HCT116 (cell line): ENCODE results near the gene ACD. TPM values are rescaled to one million over a fixed set of nuclear protein-coding genes. Genes with fewer than 3 reads are reported as not detected.

Experiments used
- ATAC-seq: fragments of 200-7000 bp; cut with Tn5 transposase; 2 replicates; pipeline ENCODE4 v1.9.1; 2020; ENCODE audit warnings: mild to moderate bottlenecking, moderate library complexity
- BruUV-seq: library from RNA; stranded (reverse); fragments of 400-500 nt; replicated peaks from 2 replicates; lab custom pipeline; 2021; lab: Mats Ljungman, UMichigan
- CTCF ChIA-PET: fragments of 300-600 bp; sonication (Branson Sonifier 250); formaldehyde crosslinking; loops from one replicate; lab custom pipeline; 2021; ENCODE audit warnings: antibody characterized with exemption; lab: Charles Lee
- POLR2A ChIA-PET: fragments of 300-600, 350-600 bp; sonication (Branson Sonifier 250); formaldehyde crosslinking; loops from one replicate; lab custom pipeline; 2021; ENCODE audit warnings: antibody characterized with exemption; lab: Charles Lee
- RAD21 ChIA-PET, 2 experiments: fragments of 300-600 bp; sonication (Branson Sonifier 250); formaldehyde crosslinking; loops; one replicate each; lab custom pipeline; 2023; ENCODE audit warnings: low total read pairs in 2 of 2; ENCODE audit not compliant: uncharacterized antibody in 2 of 2, unreplicated experiment in 2 of 2, low non-redundant PET in 1 of 2; lab: Charles Lee
- DNase-seq: peaks from one replicate; pipeline ENCODE4 v3.0.0-alpha.2; 2010; ENCODE audit warnings: low read depth, low spot score
- H2AFZ ChIP-seq: fragments of 200-600 bp; shearing (Covaris generic), sonication (generic); 2 replicates; pipeline ENCODE4 v1.6.1; 2017; ENCODE audit warnings: low read depth, mixed run types, mixed read lengths, antibody characterized with exemption, low read length; ENCODE audit not compliant: poor library complexity, severe bottlenecking
- H3K27ac ChIP-seq: 2 replicates; pipeline ENCODE4 v1.5.1; 2012; ENCODE audit warnings: low read depth, low read length
- H3K27me3 ChIP-seq: fragments of 200-600 bp; sonication (generic); 2 replicates; pipeline ENCODE4 v1.6.1; 2016; ENCODE audit warnings: mixed run types, low read length, mixed read lengths; ENCODE audit not compliant: insufficient read depth
- H3K36me3 ChIP-seq, 2 experiments: fragments of 200-500 bp in 1 of 2; fragments of 200-600 bp in 1 of 2; sonication (Bioruptor generic) in 1 of 2; sonication (generic) in 1 of 2; 2 replicates each; pipeline versions ENCODE4 v1.5.1 to v1.6.1; 2014 to 2016; ENCODE audit warnings: low read length in 2 of 2, inconsistent platforms in 1 of 2, mixed read lengths in 1 of 2, mixed run types in 1 of 2; ENCODE audit not compliant: insufficient read depth in 2 of 2, control insufficient read depth in 1 of 2
- H3K4me1 ChIP-seq, 2 experiments: fragments of 200-600 bp in 1 of 2; sonication (generic) in 1 of 2; 2 replicates each; pipeline versions ENCODE4 v1.5.1 to v1.6.1; 2012 to 2017; ENCODE audit warnings: low read length in 2 of 2, inconsistent platforms in 1 of 2, mild to moderate bottlenecking in 1 of 2, mixed read lengths in 1 of 2, mixed run types in 1 of 2, moderate library complexity in 1 of 2; ENCODE audit not compliant: insufficient read depth in 2 of 2, control insufficient read depth in 1 of 2
- H3K4me2 ChIP-seq: fragments of 200-600 bp; sonication (generic); 2 replicates; pipeline ENCODE4 v1.6.1; 2017; ENCODE audit warnings: mixed run types, low read length, mixed read lengths
- H3K4me3 ChIP-seq, 2 experiments: fragments of 200-600 bp in 1 of 2; sonication (generic) in 1 of 2; replicated peaks in 1 of 2; 2 replicates each; pipeline ENCODE4 v1.5.1; 2011 to 2016; ENCODE audit warnings: low read length in 2 of 2, control low read depth in 1 of 2, low read depth in 1 of 2, mild to moderate bottlenecking in 1 of 2, mixed read lengths in 1 of 2, mixed run types in 1 of 2
- H3K79me2 ChIP-seq: fragments of 200-600 bp; sonication (generic); 2 replicates; pipeline ENCODE4 v1.6.1; 2017; ENCODE audit warnings: mild to moderate bottlenecking, mixed run types, low read length, moderate library complexity, mixed read lengths; ENCODE audit not compliant: insufficient read depth
- H3K9ac ChIP-seq: fragments of 200-600 bp; sonication (generic); 2 replicates; pipeline ENCODE4 v1.6.1; 2016; ENCODE audit warnings: low read length, mixed read lengths
- H3K9me2 ChIP-seq: fragments of 200-600 bp; sonication (generic), shearing (Covaris generic); 2 replicates; pipeline ENCODE4 v1.6.1; 2017; ENCODE audit warnings: mixed run types, mild to moderate bottlenecking, moderate library complexity; ENCODE audit not compliant: insufficient read depth
- H3K9me3 ChIP-seq, 2 experiments: fragments of 200-500 bp in 1 of 2; fragments of 200-600 bp in 1 of 2; sonication (Bioruptor generic) in 1 of 2; sonication (generic) in 1 of 2; 2 replicates each; pipeline ENCODE4 v1.6.1; 2014 to 2017; ENCODE audit warnings: low read length in 2 of 2, mixed read lengths in 2 of 2, inconsistent platforms in 1 of 2, low read depth in 1 of 2, mild to moderate bottlenecking in 1 of 2, mixed run types in 1 of 2, moderate library complexity in 1 of 2; ENCODE audit not compliant: control insufficient read depth in 1 of 2, insufficient read depth in 1 of 2
- H4K20me1 ChIP-seq: fragments of 200-600 bp; sonication (generic), shearing (Covaris generic); 2 replicates; pipeline ENCODE4 v1.6.1; 2017; ENCODE audit warnings: mixed run types, mild to moderate bottlenecking, moderate library complexity; ENCODE audit not compliant: insufficient read depth
- EGR1 ChIP-seq: IDR thresholded peaks from 2 replicates; pipeline ENCODE4 v1.6.1; 2012; ENCODE audit warnings: low read depth
- ELF1 ChIP-seq: IDR thresholded peaks from 2 replicates; pipeline ENCODE4 v1.6.1; 2012; ENCODE audit warnings: low read depth, borderline replicate concordance
- EZH2 ChIP-seq: fragments of 200-600 bp; sonication (generic); IDR thresholded peaks from 2 replicates; pipeline ENCODE4 v1.6.1; 2017; ENCODE audit warnings: antibody characterized with exemption, mixed run types
- FOSL1 ChIP-seq: IDR thresholded peaks from 2 replicates; pipeline ENCODE4 v1.6.1; 2012; ENCODE audit warnings: low read depth
- JUND ChIP-seq: IDR thresholded peaks from 2 replicates; pipeline ENCODE4 v1.6.1; 2012
- POLR2A ChIP-seq: IDR thresholded peaks from 2 replicates; pipeline ENCODE4 v1.7.0; 2011; ENCODE audit warnings: borderline replicate concordance; ENCODE audit not compliant: insufficient read depth, insufficient read length; ENCODE audit errors: extremely low read depth
- SP1 ChIP-seq: IDR thresholded peaks from 2 replicates; pipeline ENCODE4 v1.6.1; 2012; ENCODE audit warnings: low read depth
- ZBTB33 ChIP-seq: IDR thresholded peaks from 2 replicates; pipeline ENCODE4 v1.6.1; 2011; ENCODE audit warnings: mild to moderate bottlenecking, low read length, moderate library complexity; ENCODE audit not compliant: insufficient replicate concordance; ENCODE audit errors: extremely low read depth
- ZFX ChIP-seq: fragments of 450-650 bp; IDR thresholded peaks from 2 replicates; pipeline ENCODE4 v1.6.1; 2017
- ZNF274 ChIP-seq: fragments of 200-500 bp; sonication (Bioruptor generic); IDR thresholded peaks from 2 replicates; pipeline ENCODE4 v1.6.1; 2014; ENCODE audit warnings: mild to moderate bottlenecking, low read depth, low read length, inconsistent platforms
- intact Hi-C: fragments of 100-400 bp; cut with micrococcal nuclease; formaldehyde crosslinking; loops from 2 replicates; pipeline ENCODE4 v1.10.0; 2022
- total RNA-seq: library from RNA; stranded (reverse); gene quantifications from one replicate; pipeline ENCODE4 v1.2.1, GENCODE V29; 2021; ENCODE audit not compliant: unreplicated experiment
- TF ChIP-seq, protein P1 (sequence below): IDR thresholded peaks from 2 replicates; pipeline ENCODE4 v1.6.1; 2012
- TF ChIP-seq, protein P2 (sequence below), 3 experiments: fragments of 200-600 bp in 1 of 3; sonication (generic) in 1 of 3; IDR thresholded peaks in 2 of 3; conservative IDR thresholded peaks in 1 of 3; 2 replicates each; pipeline ENCODE4 v1.5.1; 2012 to 2017; ENCODE audit warnings: low read depth in 2 of 3, low read length in 2 of 3, antibody characterized with exemption in 1 of 3, borderline replicate concordance in 1 of 3, control low read depth in 1 of 3, mild to moderate bottlenecking in 1 of 3, mixed read lengths in 1 of 3, mixed run types in 1 of 3, moderate library complexity in 1 of 3; ENCODE audit not compliant: insufficient read depth in 1 of 3

Gene ACD
- total RNA-seq, 1 experiment from 2014 or later = 53.8 TPM

GRCh38 chr16:67675999-67676398 is 15.9 kb upstream of the ACD start:
- CTCF ChIA-PET = no interaction called here
- no peak overlapping the region for H3K27ac ChIP-seq
- BruUV-seq = no TSS peak

GRCh38 chr16:67675579-67675935 is 15.5 kb upstream of the ACD start:
- H2AFZ ChIP-seq = no peak overlapping the region
- ChIA-PET POLR2A (no interaction called here), CTCF (no interaction called here), RAD21 (no interaction called here)
- H3K9me2 ChIP-seq = no peaks in the 10 kb centered on the region
- H3K27ac ChIP-seq = no peak overlapping the region
- H4K20me1 ChIP-seq = no peaks in the 10 kb centered on the region
- no peaks in the 10 kb centered on the region for H3K27me3 ChIP-seq
- H3K4me2 ChIP-seq = no peak overlapping the region
- no peak for ATAC-seq
- BruUV-seq = no TSS peak
- intact Hi-C loops = no loop called here
- H3K9ac ChIP-seq = no peak overlapping the region
- no peak overlapping the region for H3K4me3 ChIP-seq
- peaks cover 0 to 5% of the 10 kb centered on the region in 2 experiments; a peak in 2 of 4 replicates for H3K4me1 ChIP-seq
- H3K36me3 ChIP-seq = no peaks in the 10 kb centered on the region; a peak in 1 of 4 replicates
- DNase-seq = no peak
- H3K9me3 ChIP-seq = no peaks in the 10 kb centered on the region
- TF ChIP-seq JUND = no peak
- TF ChIP-seq, protein P1, sequence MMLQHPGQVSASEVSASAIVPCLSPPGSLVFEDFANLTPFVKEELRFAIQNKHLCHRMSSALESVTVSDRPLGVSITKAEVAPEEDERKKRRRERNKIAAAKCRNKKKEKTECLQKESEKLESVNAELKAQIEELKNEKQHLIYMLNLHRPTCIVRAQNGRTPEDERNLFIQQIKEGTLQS = no peak
- no peak for TF ChIP-seq EZH2
- TF ChIP-seq ZFX = no peak
- TF ChIP-seq SP1 = no peak
- TF ChIP-seq FOSL1 = no peak
- no peak for TF ChIP-seq POLR2A
- TF ChIP-seq, protein P2, sequence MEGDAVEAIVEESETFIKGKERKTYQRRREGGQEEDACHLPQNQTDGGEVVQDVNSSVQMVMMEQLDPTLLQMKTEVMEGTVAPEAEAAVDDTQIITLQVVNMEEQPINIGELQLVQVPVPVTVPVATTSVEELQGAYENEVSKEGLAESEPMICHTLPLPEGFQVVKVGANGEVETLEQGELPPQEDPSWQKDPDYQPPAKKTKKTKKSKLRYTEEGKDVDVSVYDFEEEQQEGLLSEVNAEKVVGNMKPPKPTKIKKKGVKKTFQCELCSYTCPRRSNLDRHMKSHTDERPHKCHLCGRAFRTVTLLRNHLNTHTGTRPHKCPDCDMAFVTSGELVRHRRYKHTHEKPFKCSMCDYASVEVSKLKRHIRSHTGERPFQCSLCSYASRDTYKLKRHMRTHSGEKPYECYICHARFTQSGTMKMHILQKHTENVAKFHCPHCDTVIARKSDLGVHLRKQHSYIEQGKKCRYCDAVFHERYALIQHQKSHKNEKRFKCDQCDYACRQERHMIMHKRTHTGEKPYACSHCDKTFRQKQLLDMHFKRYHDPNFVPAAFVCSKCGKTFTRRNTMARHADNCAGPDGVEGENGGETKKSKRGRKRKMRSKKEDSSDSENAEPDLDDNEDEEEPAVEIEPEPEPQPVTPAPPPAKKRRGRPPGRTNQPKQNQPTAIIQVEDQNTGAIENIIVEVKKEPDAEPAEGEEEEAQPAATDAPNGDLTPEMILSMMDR (IDR thresholded peaks at IDR 0.05 in 2 of 3, conservative IDR thresholded peaks at IDR 0.05 in 1 of 3; ENCODE audit: borderline replicate concordance in 1 of 3, insufficient read depth in 1 of 3, low read depth in 2 of 3, low read length in 2 of 3) = no peak
- no peak for TF ChIP-seq ZNF274
- TF ChIP-seq EGR1 = no peak
- TF ChIP-seq ZBTB33 = no peak
- no peaks in the 10 kb centered on the region for H3K79me2 ChIP-seq

More at GRCh38 chr16:67675999-67676398, 15.9 kb upstream of the ACD start:
- Histone ChIP-seq H3K79me2 (no peaks in the 10 kb centered on the region), H3K9ac (no peak overlapping the region), H3K27me3 (no peaks in the 10 kb centered on the region), H3K36me3 (no peaks in the 10 kb centered on the region; a peak in 1 of 4 replicates), H3K4me1 (peaks cover 0 to 5% of the 10 kb centered on the region in 2 experiments; a peak in 2 of 4 replicates), H3K4me3 (no peak overlapping the region), H3K9me3 (no peaks in the 10 kb centered on the region), H2AFZ (no peak overlapping the region), H3K9me2 (no peaks in the 10 kb centered on the region), H4K20me1 (no peaks in the 10 kb centered on the region)
- intact Hi-C loops = no loop called here
- no peak for ATAC-seq
- POLR2A ChIA-PET = no interaction called here
- no peak for TF ChIP-seq ELF1
- TF ChIP-seq, all 23 proteins: peak for 0
- RAD21 ChIA-PET = no interaction called here
- no peak for DNase-seq
- H3K4me2 ChIP-seq = no peak overlapping the region
